NCI-H1105 (cell line): ENCODE data around the gene C3orf52.

ENCODE experiments used
- DNase-seq: peaks from one replicate; lab custom pipeline; 2025; lab: John Stamatoyannopoulos, UW

The C3orf52 gene

GRCh38 chr3:112119962-112120836 lies 34.0 kb downstream of the C3orf52 start:
- DNase-seq, result no peak

DNA sequence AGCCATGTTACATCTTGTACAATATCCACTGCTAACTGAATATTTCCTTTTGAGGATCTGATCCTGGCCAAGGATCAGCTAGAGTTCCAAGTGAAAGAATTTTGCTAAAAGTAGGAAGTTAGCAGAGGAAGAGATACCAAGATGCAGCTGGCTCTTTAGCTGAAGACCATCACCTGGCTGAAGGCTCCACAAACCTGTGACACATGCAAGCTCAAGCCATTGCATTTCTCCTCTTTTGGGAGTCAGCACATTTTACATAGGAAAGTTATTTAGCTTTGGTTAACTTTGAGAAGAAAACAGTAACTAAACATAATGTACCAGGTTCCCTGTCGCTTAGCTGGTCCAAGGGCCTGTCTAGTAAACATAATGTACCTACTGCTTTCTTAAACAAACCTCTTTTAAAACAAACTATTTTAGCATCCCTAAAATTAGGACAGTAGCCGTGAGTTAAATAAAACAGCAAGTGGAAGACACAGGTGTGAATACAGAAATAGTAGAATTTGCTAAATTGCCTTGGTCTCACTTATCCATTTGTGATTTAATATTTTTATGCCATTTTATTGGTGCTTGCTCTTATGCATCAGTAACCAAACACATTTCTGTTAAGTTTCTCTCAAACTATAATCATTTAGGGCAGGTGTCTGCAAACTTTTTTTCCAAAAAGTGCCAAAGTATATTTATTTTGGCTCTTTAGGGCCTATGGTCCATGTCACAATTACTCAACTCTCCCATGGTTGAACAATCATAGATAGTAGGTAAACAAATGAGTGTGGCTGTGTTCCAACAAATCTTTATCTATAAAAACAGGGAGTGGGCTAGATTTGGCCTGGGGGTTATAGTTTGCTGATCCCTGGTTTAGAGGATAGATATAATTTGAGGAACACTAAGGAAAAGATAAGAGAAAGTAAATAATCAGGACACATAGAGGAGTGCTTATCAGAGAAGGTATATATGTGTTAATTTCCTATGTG lies 35.7 kb downstream of the C3orf52 start:
- no peak for DNase-seq

GRCh38 chr3:112122870-112123269 lies 36.7 kb downstream of the C3orf52 start:
- no peak for DNase-seq

DNA sequence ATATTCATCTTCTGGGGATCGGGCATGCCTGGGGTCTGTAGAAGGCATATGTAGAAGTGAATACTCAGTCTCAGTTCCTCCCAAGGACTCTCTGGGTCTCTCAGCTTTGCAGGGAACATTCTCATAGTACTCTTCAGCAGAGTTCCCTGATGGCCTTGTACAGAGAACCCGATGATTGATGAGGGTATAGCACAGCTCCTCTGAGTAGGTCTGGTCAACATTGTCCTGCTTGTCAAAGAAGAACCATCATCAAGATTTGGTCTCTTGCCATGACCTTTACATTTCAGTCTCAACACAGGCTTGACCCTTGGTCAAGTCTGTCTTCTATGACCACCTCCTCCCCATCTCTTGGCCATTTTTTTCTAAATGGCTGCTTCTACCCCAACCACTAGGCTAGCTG lies 37.4 kb downstream of the C3orf52 start:
- no peak for DNase-seq

DNA sequence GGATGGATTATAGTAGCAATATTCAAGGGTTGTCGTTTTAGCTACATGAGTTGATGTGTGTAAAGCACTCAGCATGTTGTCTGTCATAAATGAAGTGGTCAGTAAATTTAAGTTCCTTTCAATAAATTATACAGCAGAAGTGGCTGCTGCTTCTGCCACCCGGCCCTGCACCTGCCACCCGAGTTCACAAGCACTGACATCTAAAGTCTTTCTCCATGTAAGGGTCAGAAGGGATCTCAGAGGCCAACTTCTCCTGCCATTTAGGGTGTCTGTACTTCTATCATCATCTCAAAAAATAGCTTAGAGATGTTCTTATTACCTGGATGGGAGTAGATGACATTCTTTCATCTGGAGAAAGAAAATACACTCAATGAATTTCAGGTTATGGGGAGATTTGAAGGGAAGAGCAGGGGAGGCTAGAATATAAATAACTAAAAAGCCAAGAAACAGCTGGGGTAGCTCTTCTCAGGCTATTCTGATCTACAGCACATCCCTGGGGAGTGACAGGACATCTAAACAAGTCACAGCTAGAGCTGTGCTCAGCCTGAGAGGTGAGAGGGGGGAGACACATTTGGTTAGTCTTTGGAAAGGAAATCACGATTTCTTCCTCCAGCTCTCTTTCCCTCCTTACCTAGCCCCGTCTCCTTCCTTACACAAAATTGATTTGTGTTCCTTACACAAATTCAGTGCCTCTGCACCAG lies 38.9 kb downstream of the C3orf52 start:
- DNase-seq, result no peak

GRCh38 chr3:112126511-112126911 lies 40.3 kb downstream of the C3orf52 start:
- no peak for DNase-seq

- no peak for DNase-seq
These were observed 41.6 kb downstream of the C3orf52 start for GRCh38 chr3:112127522-112128494.

GRCh38 chr3:112128843-112129727 lies 42.9 kb downstream of the C3orf52 start:
- no peak for DNase-seq

DNA sequence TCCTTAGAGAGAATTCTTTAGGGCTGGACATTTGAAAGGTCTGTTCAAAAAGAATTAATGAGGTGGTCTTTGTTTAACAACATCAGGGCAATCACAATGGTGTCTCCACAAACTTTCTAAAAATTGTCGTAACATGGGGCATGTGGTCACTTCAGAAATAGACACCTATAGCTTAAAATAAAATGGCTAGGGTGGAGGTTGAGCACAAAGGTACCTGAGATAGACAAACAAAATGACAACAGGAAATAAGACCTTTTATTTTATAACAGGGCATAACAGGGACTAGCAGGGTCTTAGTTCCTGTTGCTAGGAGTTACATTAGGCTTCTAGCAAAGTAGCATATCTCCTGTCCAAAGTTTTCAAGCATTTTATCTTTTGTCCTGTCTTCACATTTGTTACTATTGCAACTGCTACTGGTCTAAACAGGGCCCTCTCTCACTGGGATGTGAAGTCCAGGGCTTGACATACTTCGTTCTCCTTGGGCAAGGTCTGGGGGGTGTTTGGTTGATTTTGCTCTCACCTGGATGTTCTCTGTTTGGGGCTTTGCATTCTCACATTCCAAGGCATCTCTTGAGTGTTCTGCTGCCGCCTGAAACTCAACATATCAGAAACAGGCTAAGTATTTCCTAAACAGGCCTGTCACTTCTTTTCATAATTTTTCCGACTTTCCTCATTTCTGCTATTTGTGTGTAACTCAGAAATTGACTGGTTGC lies 43.9 kb downstream of the C3orf52 start:
- DNase-seq, result no peak

- no peak for DNase-seq
These were observed 44.4 kb downstream of the C3orf52 start for GRCh38 chr3:112130638-112130993.

DNA sequence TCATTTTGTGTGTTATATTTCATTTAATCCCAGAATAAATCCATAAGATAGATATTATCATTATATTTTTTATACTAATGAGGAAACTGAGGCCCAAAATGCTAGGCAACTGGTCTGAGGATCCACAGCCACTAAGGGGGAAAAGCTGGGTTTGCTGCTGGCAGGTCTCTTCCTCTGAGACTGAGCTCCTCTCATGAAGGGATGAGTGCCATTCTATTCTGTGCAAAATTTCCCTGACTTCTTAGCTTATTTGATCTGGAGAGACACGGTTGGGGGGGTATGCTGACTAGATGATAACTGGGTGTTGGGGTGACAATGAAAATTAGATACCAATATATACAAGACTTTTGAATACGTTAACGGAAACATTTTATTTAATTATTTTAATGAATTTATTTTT lies 44.9 kb downstream of the C3orf52 start:
- no peak for DNase-seq

DNA sequence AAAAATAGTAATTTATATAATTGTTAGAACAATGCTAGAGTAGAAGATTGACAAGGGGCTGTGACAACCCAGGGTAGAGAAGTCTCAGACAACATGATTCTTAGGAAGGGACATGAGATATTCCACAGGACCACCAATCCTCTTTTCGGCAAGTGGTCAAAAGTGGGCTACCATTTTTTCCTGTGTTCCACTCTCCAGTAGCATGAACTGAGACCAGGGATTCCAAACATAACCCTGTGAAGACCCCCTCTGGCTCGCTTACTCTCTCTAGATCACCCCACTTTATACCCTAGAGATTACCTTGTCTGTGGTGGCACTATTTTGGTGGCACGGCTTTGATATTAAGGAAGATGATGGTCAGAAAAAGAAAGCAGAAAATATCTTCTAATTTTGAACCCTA lies 45.9 kb downstream of the C3orf52 start:
- no peak for DNase-seq

DNA sequence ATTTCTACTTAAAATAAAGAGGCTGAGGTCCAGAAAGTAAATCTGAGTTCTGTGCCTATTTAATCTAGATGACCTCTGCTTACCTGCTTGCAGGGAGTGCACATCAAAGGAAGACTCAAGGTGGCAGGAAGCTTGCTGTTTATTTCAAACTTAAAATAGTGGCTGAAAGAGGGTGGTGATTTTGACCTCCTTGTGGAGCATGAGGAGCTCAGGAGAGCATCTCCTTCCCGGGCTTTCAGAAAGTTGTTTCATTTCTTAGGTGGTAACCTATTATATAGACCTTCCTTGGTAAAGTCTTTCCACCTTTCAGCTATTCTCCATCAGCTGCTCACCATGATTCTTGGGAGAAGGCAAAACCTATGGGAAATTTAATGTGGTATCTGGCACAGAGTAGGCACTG lies 46.4 kb downstream of the C3orf52 start:
- no peak for DNase-seq

DNA sequence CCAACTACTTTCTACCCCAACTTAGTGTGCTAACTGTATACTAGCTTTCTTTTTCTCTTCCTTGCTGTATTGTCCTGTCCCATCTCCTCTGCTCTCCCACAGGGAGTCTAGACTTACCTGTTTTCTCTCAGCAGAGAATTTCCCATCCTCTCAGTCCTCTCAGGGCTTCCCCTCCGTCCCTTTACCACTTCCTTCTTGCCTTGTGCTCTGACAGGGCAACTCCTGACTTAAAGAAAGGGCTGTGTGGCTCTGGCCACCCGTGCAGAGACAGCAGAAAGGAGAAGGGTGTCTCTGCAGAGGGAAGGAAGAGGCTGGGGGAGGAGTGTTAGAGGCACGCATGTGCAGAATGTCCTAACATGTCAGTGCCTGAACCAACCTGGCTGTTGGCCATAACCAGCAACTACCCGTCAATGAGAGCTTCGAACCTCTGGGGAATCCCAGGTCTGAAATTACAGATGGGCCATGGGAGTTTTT lies 46.8 kb downstream of the C3orf52 start, which contains the start of gene GCSAM:
Gene GCSAM (minus strand): TSS at position 274 of the 474 bp plus-strand sequence. CDS start 128 bp downstream, at position 146.
- no peak for DNase-seq

DNA sequence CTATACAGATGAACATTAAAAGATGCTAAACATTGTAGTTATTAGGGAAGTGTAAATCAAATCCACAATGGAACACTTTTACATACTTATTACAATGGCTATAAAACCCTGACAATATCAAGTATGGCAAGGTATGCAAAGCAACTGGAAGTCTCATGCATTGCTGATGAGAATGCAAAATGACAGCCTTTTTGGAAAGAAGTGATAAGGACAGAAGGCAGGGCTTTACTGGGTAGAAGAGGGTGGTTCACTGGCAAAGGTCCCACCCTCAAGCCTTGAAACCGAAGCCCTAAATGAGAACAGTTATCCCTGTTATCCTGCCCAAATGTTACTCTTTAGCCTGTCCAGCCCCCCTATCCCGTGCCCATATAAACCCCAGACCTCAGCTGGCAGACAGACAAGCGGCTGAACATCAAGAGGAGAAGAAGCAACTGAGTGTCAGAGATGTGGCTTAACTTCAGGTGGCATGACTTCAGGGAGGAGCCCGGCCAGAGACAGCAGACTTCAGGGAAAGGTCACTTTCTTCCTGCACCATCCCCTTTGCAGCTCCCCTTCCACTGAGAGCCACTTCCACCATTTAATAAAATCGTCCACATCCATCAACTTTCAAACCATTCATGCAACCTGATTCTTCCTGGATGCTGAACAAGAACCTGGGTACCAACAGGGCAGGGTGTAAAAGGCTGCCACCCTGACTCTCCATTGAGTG lies 47.6 kb downstream of the C3orf52 start:
- no peak for DNase-seq

- DNase-seq, result no peak
These were observed 48.3 kb downstream of the C3orf52 start for GRCh38 chr3:112134335-112135124.

DNA sequence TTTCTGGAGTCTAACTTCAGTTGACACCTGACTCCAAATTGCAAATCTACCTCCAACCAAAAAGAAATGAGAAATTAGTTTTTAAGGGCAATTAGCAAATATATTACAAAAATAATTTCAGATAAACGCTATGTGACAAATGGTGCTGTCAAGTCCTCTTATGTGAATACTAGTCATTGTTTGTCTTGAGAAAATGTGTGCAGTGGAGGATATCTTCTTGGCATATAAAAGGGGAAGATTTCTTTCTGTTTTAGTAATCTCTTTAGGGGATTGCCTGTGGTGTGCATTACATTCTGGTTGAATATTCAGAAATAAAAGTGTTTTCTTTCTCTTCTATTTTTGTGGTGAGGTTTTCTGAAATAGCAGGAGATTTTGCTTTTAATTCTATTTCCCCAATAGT lies 49.9 kb downstream of the C3orf52 start:
- DNase-seq, result no peak
